ENCODE results near the gene LRMDA. TPM values are rescaled to one million over a fixed set of nuclear protein-coding genes. Genes with fewer than 3 reads are reported as not detected.

LRMDA gene
- total and polyA plus RNA-seq, 2 donors (not counting 3 experiments of a cell fraction or from before 2014, with no cell fraction given): 9.7 to 18.0 TPM

DNA sequence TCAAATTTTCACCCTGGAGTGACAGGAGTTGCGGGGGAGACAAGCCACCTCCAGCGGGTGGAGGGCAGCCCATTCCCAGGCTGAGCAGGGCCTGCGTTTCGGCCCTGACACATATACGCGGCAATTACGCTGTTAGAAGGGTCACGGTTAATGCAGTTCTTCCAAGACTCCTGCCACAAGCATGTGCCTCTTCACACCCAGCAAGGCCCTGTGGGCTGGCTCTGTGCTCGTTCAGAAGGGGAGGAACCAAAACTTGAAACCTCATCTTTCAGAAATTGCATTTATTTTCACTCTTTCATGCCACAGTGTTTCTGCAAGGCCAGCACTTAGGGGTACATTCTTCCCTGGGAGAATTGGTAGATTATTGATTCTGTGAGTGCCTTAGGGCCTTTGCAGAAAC, 24.7 kb downstream of the LRMDA start:
- H3K9ac ChIP-seq (replicated peaks; ENCODE audit: extremely low read depth, insufficient read depth, low read length): no peak overlapping the region
- no peak overlapping the region for H2AFZ ChIP-seq (ENCODE audit: low read depth, low read length)
- CTCF ChIA-PET: no interaction called here
- POLR2A ChIA-PET: no interaction called here
- no TSS peak for BruUV-seq (replicated peaks)
- dilution Hi-C loops (cut with MboI; ENCODE audit: extremely low pct_ligation_motif_present, low sequenced_read_pairs) (no loop called here), intact Hi-C loops (cut with micrococcal nuclease) (no loop called here)
- H3K36me3 ChIP-seq (ENCODE audit: control insufficient read depth in 2 of 2, extremely low read depth in 1 of 2, insufficient read depth in 2 of 2, low read length in 2 of 2): no peaks in the 10 kb centered on the region
- H3K4me1 ChIP-seq (ENCODE audit: control insufficient read depth, extremely low read depth, insufficient read depth, low read length): no peaks in the 10 kb centered on the region
- H4K20me1 ChIP-seq (replicated peaks; ENCODE audit: control insufficient read depth, extremely low read depth, insufficient read depth, low read length): no peaks in the 10 kb centered on the region
- no peak overlapping the region for H3K4me2 ChIP-seq (ENCODE audit: insufficient read depth, low read length)
- FAIRE-seq (no peak), DNase-seq (ENCODE audit: low read depth, low spot score) (no peak)
- no peak overlapping the region for H3K27ac ChIP-seq (ENCODE audit: insufficient read depth, low read depth, low read length)
- no peaks in the 10 kb centered on the region for H3K79me2 ChIP-seq (ENCODE audit: control insufficient read depth, insufficient read depth, low read length)
- TF ChIP-seq GATA2 (IDR thresholded peaks at IDR 0.05; ENCODE audit: insufficient read depth, insufficient read length, low read depth, low read length): no peak
- TF ChIP-seq JUN (IDR thresholded peaks at IDR 0.05; ENCODE audit: borderline replicate concordance, insufficient read depth, insufficient read length, low read depth): no peak
- TF ChIP-seq MAX (IDR thresholded peaks at IDR 0.05; ENCODE audit: insufficient read depth, insufficient read length): no peak
- TF ChIP-seq, protein P1, sequence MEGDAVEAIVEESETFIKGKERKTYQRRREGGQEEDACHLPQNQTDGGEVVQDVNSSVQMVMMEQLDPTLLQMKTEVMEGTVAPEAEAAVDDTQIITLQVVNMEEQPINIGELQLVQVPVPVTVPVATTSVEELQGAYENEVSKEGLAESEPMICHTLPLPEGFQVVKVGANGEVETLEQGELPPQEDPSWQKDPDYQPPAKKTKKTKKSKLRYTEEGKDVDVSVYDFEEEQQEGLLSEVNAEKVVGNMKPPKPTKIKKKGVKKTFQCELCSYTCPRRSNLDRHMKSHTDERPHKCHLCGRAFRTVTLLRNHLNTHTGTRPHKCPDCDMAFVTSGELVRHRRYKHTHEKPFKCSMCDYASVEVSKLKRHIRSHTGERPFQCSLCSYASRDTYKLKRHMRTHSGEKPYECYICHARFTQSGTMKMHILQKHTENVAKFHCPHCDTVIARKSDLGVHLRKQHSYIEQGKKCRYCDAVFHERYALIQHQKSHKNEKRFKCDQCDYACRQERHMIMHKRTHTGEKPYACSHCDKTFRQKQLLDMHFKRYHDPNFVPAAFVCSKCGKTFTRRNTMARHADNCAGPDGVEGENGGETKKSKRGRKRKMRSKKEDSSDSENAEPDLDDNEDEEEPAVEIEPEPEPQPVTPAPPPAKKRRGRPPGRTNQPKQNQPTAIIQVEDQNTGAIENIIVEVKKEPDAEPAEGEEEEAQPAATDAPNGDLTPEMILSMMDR (IDR thresholded peaks at IDR 0.05; ENCODE audit: extremely low read depth in 1 of 2, insufficient read depth in 1 of 2, low read depth in 1 of 2, low read length in 2 of 2): no peak
- no peak for TF ChIP-seq EZH2 (IDR thresholded peaks at IDR 0.05; ENCODE audit: borderline replicate concordance, low read depth, low read length, severe bottlenecking)
- no peak for TF ChIP-seq MYC (IDR thresholded peaks at IDR 0.05; ENCODE audit: low read depth, low read length)
- TF ChIP-seq POLR2A (IDR thresholded peaks at IDR 0.05; ENCODE audit: low read depth, low read length): no peak
- no peak for TF ChIP-seq POLR2AphosphoS5 (IDR thresholded peaks at IDR 0.05; ENCODE audit: insufficient read depth, low read depth, low read length)
- no peak for TF ChIP-seq FOS (IDR thresholded peaks at IDR 0.05; ENCODE audit: borderline replicate concordance, insufficient read depth, low read length)
- peaks cover 2 to 4% of the 10 kb centered on the region in 2 experiments for H3K27me3 ChIP-seq (ENCODE audit: control insufficient read depth in 2 of 2, insufficient read depth in 2 of 2, low read length in 2 of 2)
- no peak overlapping the region for H3K4me3 ChIP-seq (replicated peaks in 1 of 3; ENCODE audit: insufficient read depth in 1 of 3, low read depth in 1 of 3, low read length in 3 of 3)
- H3K9me1 ChIP-seq (replicated peaks; ENCODE audit: control insufficient read depth, extremely low read depth, insufficient read depth, low read length): no peaks in the 10 kb centered on the region
- H3K9me3 ChIP-seq (replicated peaks; ENCODE audit: control insufficient read depth, insufficient read depth, low read length): no peaks in the 10 kb centered on the region
